ENCODE data around the gene CACNA1B.

DNA sequence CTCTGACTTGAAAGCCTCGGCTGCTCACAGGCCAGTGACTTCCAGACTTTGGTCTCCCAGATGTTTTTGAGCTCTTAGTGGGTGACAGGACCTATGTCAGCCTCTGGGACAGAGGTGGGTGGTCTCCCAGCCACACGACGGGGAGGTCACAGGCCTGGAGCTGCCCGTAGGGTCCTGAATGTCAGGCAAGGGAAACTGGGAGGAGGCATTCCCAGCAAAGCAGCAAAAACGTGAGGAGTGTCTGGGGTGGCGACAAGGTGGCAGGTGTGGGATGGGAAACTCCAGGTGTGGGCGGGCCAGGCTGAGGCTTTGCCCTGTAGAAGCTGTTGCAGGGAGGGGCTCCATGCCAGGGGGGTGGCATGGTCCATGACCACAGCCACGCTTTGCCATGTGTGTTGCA, 110.5 kb downstream of the CACNA1B start:
- TF ChIP-seq SREBF2 (IDR thresholded peaks at IDR 0.05) = no peak
- TF ChIP-seq POLR2A (IDR thresholded peaks at IDR 0.05; ENCODE audit: low read length) = no peak
- TF ChIP-seq, protein P1, sequence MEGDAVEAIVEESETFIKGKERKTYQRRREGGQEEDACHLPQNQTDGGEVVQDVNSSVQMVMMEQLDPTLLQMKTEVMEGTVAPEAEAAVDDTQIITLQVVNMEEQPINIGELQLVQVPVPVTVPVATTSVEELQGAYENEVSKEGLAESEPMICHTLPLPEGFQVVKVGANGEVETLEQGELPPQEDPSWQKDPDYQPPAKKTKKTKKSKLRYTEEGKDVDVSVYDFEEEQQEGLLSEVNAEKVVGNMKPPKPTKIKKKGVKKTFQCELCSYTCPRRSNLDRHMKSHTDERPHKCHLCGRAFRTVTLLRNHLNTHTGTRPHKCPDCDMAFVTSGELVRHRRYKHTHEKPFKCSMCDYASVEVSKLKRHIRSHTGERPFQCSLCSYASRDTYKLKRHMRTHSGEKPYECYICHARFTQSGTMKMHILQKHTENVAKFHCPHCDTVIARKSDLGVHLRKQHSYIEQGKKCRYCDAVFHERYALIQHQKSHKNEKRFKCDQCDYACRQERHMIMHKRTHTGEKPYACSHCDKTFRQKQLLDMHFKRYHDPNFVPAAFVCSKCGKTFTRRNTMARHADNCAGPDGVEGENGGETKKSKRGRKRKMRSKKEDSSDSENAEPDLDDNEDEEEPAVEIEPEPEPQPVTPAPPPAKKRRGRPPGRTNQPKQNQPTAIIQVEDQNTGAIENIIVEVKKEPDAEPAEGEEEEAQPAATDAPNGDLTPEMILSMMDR (IDR thresholded peaks at IDR 0.05) = no peak
- no peak for TF ChIP-seq MAZ (IDR thresholded peaks at IDR 0.05; ENCODE audit: borderline replicate concordance, low read depth, low read length)
- TF ChIP-seq, protein P2, sequence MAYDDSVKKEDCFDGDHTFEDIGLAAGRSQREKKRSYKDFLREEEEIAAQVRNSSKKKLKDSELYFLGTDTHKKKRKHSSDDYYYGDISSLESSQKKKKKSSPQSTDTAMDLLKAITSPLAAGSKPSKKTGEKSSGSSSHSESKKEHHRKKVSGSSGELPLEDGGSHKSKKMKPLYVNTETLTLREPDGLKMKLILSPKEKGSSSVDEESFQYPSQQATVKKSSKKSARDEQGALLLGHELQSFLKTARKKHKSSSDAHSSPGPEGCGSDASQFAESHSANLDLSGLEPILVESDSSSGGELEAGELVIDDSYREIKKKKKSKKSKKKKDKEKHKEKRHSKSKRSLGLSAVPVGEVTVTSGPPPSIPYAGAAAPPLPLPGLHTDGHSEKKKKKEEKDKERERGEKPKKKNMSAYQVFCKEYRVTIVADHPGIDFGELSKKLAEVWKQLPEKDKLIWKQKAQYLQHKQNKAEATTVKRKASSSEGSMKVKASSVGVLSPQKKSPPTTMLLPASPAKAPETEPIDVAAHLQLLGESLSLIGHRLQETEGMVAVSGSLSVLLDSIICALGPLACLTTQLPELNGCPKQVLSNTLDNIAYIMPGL (CRISPR knock-in tag; IDR thresholded peaks at IDR 0.05; ENCODE audit: borderline replicate concordance) = no peak
